Measurements from ENCODE around the gene CBLC. TPM values are rescaled to one million over a fixed set of nuclear protein-coding genes. Genes with fewer than 3 reads are reported as not detected.
A peak's percentile ranks its signal among the peaks of the same experiment; 100 is the strongest.

CBLC gene
- total and polyA plus RNA-seq, 5 experiments from 2014 or later: 0.14 TPM; not detected in 4

DNA sequence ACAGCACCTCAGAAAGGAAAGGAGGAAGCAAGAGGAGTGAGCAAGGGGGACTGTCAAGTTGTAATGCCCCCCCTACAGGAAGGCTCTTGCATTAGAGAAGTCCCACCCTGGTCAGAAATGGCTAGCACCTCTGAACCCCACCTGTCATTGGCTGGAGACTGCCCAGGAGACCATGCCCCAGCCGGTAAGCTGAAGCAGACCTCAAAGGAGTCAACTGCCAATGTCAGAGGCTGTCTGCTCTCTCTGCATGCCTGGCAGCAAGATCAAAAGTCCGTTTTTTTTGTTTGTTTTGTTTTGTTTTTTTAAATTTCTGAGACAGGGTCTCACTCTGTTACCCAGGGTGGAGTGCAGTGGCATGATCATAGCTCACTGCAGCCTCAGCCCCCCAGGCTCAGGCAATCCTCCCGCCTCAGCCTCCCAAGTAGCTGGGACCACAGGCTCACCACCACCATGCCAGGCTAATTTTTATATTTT, 37.3 kb upstream of the CBLC start:
- no peak for ATAC-seq
- H3K9me3 Mint-ChIP-seq: no peaks in the 10 kb centered on the region
- H3K27me3 Mint-ChIP-seq: no peaks in the 10 kb centered on the region

DNA sequence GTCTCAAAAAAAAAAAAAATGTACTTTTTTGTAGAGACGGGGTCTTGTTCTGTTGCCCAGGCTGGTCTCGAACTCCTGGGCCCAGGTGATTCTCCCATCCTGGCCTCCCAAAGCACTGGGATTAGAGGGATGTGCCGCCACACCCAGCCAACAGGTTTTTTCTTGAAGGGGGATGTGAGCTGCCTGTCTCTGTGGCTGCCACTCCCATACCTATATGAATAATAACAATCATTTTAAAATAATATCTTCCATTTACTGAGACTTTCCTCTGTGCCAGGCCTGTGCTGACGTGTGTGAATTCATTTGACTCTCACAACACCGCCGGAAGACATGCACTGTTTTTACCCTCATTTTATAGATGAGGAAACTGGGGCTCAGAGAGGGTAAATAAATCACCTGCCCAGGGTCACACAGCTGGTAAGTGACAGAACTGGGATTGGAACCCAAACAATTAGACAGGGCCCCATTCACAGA, 36.4 kb upstream of the CBLC start:
- no peak for DNase-seq
- no peak for ATAC-seq
- Mint-ChIP-seq H3K27ac (peak overlapping the region in 4 of 10 donors; percentile 20 to 79 (median 58)), H3K9me3 (no peaks in the 10 kb centered on the region), H3K36me3 (no peaks in the 10 kb centered on the region), H3K4me3 (no peak overlapping the region), H3K4me1 (peaks cover 8 to 44% (median 18%) of the 10 kb centered on the region in 4 donors), H3K27me3 (no peaks in the 10 kb centered on the region)
- POLR2A ChIA-PET: no interaction called here

More for the DNA sequence above, 37.3 kb upstream of the CBLC start:
- Mint-ChIP-seq H3K4me3 (no peak overlapping the region), H3K27ac (peak overlapping the region in 3 of 10 donors; percentile 47 to 78 (median 65)), H3K36me3 (no peaks in the 10 kb centered on the region), H3K4me1 (peaks cover 7 to 40% (median 13%) of the 10 kb centered on the region in 4 donors)
- no peak for DNase-seq
- POLR2A ChIA-PET: no interaction called here

DNA sequence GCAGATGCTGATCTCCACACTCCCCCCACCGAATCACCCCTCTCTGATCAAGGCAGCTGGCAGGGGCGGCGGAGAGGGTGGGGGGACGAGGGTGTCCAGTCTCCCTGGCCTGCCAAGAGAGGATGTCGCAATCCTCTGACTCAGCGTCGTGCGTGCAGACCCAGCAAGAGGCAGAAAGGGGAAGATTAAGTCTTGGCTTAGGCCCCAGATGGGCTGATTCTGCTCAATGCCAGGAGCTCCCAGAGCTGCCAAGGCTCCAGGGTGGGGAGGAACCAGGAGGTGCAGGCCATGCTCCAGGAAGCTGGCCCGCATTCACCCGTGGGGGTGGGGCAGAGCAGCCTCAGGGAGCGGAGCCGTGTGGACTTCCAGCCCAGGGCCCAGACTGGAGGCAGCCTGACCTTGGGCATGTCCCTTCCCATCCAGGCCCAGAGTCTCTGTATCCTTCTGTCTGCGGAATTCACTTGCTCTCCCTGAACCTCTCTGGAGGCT, 35.8 kb upstream of the CBLC start:
- POLR2A ChIA-PET: no interaction called here
- H3K27me3 Mint-ChIP-seq: no peaks in the 10 kb centered on the region
- H3K4me3 Mint-ChIP-seq: no peak overlapping the region
- peaks cover 11 to 46% (median 24%) of the 10 kb centered on the region in 4 donors for H3K4me1 Mint-ChIP-seq
- H3K27ac Mint-ChIP-seq: peak overlapping the region in 3 of 10 donors; percentile 49 to 61 (median 60)
- DNase-seq (peak in 1 of 10 donors; percentile 19), ATAC-seq (no peak)
- no peaks in the 10 kb centered on the region for H3K36me3 Mint-ChIP-seq
- no peaks in the 10 kb centered on the region for H3K9me3 Mint-ChIP-seq

DNA sequence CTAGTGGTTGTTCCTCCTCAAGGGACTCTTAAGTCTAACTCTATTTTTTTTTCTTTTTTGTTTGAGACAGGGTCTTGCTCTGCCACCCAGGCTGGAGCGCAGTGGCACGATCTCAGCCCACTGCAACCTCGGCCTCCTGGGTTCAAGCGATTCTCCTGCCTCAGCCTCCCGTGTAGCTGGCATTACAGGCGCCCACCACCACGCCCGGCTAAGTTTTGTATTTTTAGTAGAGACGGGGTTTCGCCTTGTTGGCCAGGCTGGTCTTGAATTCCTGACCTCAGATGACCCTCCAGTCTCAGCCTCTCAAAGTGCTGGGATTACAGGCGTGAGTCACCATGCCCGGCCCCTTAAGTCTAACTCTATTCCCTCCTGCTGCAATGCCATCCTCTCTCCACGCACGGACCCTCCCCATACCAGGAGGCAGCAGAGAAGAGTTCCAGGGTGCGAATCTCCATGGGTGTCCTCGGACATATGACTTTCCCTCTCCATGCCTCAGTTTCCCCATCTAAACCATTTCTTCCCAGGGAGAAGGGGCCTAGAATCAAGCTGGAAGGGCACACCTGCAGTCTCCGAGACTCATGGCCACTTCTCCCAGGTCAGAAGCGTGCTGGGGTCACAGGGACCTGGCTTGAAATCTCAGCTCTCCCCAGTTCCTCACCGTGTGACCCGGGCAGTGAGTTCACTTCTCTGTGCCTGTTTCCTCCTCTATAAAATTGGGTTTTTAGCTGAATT, 35.2 kb upstream of the CBLC start:
- no peaks in the 10 kb centered on the region for H3K27me3 Mint-ChIP-seq
- H3K4me3 Mint-ChIP-seq: no peak overlapping the region
- no peaks in the 10 kb centered on the region for H3K9me3 Mint-ChIP-seq
- no peaks in the 10 kb centered on the region for H3K36me3 Mint-ChIP-seq
- ATAC-seq (no peak), DNase-seq (peak in 1 of 10 donors; percentile 26)
- POLR2A ChIA-PET: interaction anchor here (0.6 to 1.3 kb wide), 2 partner anchors 14 to 23 kb away, joined by 3 to 5 read pairs; no protein-coding TSS in a partner anchor
- H3K27ac Mint-ChIP-seq: peak overlapping the region in 7 of 10 donors; percentile 25 to 67 (median 61)
- peaks cover 12 to 44% (median 27%) of the 10 kb centered on the region in 4 donors for H3K4me1 Mint-ChIP-seq

DNA sequence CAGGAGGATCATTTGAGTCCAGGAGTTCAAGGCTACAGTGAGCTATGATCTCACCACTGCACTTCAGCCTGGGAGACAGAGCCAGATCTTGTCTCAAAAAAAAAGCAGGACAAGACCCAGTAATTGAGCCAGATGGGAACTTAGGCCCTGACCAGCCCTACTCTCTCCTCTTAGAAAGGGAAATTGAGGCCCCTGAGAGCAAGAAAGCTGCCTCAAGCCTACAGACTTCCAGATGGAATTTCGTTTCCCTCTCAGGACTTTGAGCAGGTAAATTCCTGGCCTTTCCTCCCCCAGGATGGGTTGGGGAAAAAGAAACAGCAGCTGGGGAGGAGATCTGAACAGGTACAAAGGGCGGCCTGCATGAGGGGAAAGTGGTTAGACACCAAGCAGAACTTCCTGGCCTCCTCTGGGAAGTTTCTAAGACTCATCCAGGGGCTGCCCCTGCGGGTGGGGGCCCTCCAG, 32.8 kb upstream of the CBLC start:
- Mint-ChIP-seq H3K4me1 (peaks cover 24 to 44% (median 40%) of the 10 kb centered on the region in 4 donors), H3K27me3 (no peaks in the 10 kb centered on the region), H3K4me3 (no peak overlapping the region), H3K27ac (peak overlapping the region in 8 of 10 donors; percentile 42 to 91 (median 64)), H3K9me3 (no peaks in the 10 kb centered on the region), H3K36me3 (peaks cover 0 to under 1% (median 0%) of the 10 kb centered on the region in 3 donors)
- POLR2A ChIA-PET: interaction anchor here (0.9 to 2.2 kb wide), 4 partner anchors 9 to 21 kb away, joined by 4 to 12 read pairs (median 5); no protein-coding TSS in a partner anchor
- ATAC-seq (no peak), DNase-seq (no peak)

DNA sequence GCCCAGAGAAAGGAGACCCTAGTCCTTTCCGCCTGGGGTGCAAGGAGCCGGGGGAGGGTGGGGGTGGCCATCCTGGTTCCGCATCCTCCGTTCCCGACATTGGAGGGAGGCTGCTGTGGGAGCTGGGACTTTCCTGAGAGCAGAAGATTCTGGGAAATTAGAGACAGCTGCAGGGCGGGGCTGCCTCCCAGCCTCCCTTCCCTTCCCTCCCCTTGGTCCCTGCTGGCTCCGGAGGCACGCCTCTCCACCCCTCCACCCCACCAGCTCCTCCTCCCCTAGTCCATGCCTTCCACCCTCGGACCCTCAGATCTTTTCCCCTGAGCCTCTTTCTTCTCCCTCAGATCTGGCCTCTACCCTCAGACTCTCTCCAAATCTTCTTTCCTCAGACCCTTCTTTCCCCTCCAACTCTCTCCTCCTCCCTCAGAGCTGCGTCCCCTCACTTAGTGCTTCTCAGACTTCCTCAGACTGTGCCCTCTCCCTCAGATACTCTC, 32.3 kb upstream of the CBLC start:
- ATAC-seq (no peak), DNase-seq (peak in 1 of 10 donors; percentile 51)
- POLR2A ChIA-PET: interaction anchor here (0.9 to 2.2 kb wide), 4 partner anchors 8 to 21 kb away, joined by 4 to 12 read pairs (median 5); no protein-coding TSS in a partner anchor
- H3K27me3 Mint-ChIP-seq: no peaks in the 10 kb centered on the region
- H3K36me3 Mint-ChIP-seq: peaks cover 0 to 2% (median 0%) of the 10 kb centered on the region in 3 donors
- H3K4me1 Mint-ChIP-seq: peaks cover 24 to 48% (median 43%) of the 10 kb centered on the region in 4 donors
- H3K9me3 Mint-ChIP-seq: no peaks in the 10 kb centered on the region
- peak overlapping the region in 4 of 10 donors; percentile 11 to 89 (median 30) for H3K4me3 Mint-ChIP-seq
- H3K27ac Mint-ChIP-seq: peak overlapping the region; percentile 28 to 99 (median 93)

DNA sequence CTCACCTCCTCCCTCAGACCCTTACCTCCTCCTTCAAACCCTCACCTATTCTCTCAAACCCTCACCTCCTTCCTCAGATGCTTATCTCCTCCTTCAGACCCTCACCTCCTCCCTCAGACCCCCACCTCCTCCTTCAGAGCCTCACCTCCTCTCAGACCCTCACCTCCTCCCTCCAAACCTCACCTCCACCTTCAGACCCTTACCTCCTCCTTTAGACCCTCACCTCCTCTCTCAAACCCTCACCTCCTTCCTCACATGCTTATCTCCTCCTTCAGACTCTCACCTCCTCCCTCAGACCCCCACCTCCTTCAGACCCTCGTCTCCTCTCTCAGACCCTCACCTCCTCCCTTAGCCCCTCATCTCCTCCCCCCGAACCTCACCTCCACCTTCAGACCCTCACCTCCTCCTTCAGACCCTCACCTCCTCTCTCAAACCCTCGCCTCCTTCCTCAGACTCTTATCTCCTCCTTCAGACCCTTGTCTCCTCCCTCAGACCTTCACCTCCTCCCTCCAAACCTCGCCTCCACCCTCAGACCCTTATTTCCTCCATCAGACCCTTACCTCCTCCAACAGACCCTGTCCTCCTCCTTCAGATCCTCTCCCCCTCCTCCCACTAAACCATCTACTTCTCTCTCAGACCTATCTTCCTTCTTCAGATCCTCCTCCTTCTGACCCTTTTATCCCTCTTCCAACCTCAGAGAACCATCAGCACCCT, 31.6 kb upstream of the CBLC start:
- no peaks in the 10 kb centered on the region for H3K9me3 Mint-ChIP-seq
- ATAC-seq: no peak
- DNase-seq: no peak
- POLR2A ChIA-PET: interaction anchor here (1.7 kb wide), 1 partner anchor 13 kb away, joined by 4 read pairs; no protein-coding TSS in a partner anchor
- peaks cover 30 to 55% (median 48%) of the 10 kb centered on the region in 4 donors for H3K4me1 Mint-ChIP-seq
- peaks cover 0 to 2% (median 0%) of the 10 kb centered on the region in 3 donors for H3K36me3 Mint-ChIP-seq
- H3K4me3 Mint-ChIP-seq: peak overlapping the region; percentile 37 to 92 (median 76)
- no peaks in the 10 kb centered on the region for H3K27me3 Mint-ChIP-seq
- peak overlapping the region; percentile 83 to 99 (median 93) for H3K27ac Mint-ChIP-seq

DNA sequence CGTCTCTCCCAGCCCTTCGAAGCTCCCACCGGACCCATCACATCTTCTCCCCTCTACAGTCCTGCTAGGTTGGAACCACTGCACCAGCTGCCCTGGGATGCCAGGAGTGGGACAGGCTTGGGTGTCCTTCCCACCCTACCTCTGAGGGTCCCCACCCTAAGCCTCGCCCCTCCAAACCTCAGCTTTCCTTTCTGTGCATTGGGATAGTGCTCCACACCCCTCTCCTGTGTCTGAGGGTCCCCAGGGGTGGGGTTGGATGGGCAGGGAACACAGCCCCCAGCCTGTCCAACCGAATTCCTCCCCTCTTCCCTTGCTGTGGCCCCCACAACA, 31.1 kb upstream of the CBLC start:
- Mint-ChIP-seq H3K27ac (peak overlapping the region; percentile 81 to 99 (median 93)), H3K4me3 (peak overlapping the region; percentile 69 to 94 (median 90)), H3K27me3 (no peaks in the 10 kb centered on the region), H3K9me3 (no peaks in the 10 kb centered on the region), H3K4me1 (peaks cover 30 to 60% (median 51%) of the 10 kb centered on the region in 4 donors), H3K36me3 (peaks cover 0 to 4% (median 0%) of the 10 kb centered on the region in 3 donors)
- ATAC-seq: no peak
- DNase-seq: no peak
- POLR2A ChIA-PET: no interaction called here

DNA sequence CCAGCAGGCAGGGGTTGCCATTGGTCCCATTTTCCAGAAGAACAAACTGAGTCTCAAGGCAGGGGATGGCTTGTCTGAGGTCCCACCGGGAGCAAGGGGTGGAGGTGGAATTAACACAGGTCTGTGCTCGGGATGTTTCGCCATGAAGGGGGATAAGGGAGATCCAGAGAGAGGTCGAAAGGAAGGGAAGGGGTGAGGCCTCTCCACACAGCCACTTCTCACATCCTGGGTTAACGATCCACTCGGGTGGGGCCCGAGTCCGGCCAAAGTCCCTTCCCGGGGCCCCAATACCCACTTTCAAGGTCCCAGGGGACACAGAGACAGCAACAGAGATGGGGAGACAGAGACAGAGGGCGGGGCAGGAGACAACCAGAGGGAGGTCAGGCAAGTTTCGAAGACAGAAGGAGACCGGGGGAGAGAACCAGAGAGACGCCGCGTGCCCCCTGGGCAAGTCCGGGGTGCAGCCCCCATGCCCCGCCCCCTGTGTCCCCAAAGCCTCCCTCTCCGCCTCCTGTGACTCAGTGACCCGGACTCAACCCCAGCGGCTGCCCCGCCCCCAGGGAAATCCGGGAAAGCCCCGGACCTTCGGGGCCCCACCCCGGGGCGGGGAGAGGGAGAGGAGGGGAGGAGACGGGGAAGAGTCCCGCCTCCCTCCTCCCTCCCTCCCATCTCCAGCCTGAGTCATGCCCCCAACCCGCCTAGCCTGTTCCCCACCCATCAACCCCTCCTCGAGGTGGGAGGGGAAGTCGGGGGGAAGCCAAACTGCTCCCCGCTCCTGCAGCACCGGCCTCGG, 30.5 kb upstream of the CBLC start:
- Mint-ChIP-seq H3K27ac (peak overlapping the region; percentile 90 to 99 (median 94)), H3K4me1 (peaks cover 30 to 64% (median 56%) of the 10 kb centered on the region in 4 donors), H3K36me3 (peaks cover 0 to 10% (median 0%) of the 10 kb centered on the region in 3 donors), H3K27me3 (no peaks in the 10 kb centered on the region), H3K4me3 (peak overlapping the region; percentile 88 to 95 (median 92)), H3K9me3 (no peaks in the 10 kb centered on the region)
- POLR2A ChIA-PET: no interaction called here
- peak; percentile 59 to 63 for ATAC-seq
- peak; percentile 62 to 92 (median 81) for DNase-seq

DNA sequence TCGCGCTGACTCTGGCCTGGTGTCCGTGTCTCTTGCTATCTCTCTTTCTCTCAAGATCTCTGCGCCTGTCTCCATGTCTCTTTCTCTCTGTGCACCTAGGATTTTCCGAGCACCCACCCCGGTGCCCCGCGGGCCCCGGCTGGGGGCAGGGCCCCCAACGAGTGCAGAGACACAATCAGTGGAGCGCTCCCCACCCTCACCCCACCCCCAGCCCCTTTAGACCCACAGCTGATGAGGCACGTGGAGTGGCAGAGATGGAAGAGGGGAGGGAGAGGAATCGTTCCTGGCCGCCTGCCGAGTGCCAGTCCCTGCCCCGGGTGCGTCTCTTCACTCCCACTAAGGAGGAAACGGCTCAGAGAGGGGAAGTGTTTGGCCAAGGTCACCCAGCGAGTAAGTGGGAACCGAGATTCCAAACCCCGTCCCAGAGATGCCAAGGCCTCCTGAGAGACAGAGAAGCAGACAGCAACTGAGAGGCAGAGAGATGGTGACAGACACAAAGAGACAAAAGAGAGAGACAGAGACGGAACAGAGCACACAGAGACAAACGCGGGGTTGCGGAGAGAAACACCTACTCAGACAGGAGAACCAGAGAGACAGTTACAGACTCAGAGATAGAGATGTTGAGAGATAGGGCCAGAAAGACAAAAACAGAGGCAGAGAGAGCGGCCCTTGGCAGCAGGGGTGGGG, 29.8 kb upstream of the CBLC start:
- POLR2A ChIA-PET: no interaction called here
- Mint-ChIP-seq H3K27ac (peak overlapping the region; percentile 90 to 99 (median 94)), H3K4me3 (peak overlapping the region; percentile 88 to 95 (median 92)), H3K36me3 (peaks cover 0 to 15% (median 0%) of the 10 kb centered on the region in 3 donors), H3K4me1 (peaks cover 32 to 65% (median 58%) of the 10 kb centered on the region in 4 donors), H3K9me3 (no peaks in the 10 kb centered on the region), H3K27me3 (no peaks in the 10 kb centered on the region)
- ATAC-seq (peak; percentile 21 to 43), DNase-seq (peak in 5 of 10 donors; percentile 36 to 70 (median 62))

Data from naive thymus-derived CD8-positive, alpha-beta T cell (primary cell).